ENCODE data around the gene CD69.
A peak's percentile ranks its signal among the peaks of the same experiment; 100 is the strongest.

CD69 gene

DNA sequence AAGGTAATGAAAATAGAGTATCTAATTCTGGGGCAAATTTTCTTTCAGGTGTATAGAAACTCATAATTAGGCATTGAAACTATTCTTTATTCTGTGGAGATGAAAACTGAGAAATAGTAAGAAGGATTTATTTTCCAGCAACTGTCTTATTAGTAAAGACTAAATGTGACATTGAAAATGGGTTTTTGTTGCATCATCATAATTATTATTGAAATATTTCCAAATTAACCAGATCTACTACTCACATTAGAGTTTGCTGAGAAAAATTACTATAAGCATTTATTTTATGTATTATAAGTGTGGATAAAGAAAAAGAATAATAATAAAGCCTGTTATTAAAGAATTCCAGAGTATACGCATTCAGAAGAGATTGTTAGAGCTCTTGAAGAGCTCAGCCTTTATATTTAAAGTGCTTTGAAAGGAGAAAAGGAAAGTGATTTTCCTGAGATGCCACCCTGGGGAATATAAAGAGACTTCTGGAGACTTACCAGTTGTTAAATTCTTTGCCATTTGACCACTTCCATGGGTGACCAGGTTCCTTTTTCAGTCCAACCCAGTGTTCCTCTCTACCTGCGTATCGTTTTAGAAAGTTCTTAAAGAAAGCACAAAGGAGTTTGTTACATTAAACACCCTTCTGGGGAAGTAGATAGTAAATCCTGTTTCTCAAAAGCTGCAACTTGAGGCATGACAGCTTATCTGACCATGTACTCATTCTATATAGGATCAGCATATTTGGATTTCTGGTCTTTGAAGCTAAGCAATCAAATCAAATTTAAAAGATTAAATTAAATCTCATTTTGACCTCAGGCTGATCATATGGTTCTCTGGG is 6.4 kb downstream of the CD69 start:
- H3K4ac ChIP-seq (ENCODE audit: low read depth, low read length): no peak overlapping the region
- H3K4me3 ChIP-seq (ENCODE audit: low read length): no peak overlapping the region
- H3K4me1 ChIP-seq (ENCODE audit: control insufficient read depth, low read depth, low read length): no peaks in the 10 kb centered on the region
- no peak overlapping the region for H3K9ac ChIP-seq (ENCODE audit: low read length)
- no peak overlapping the region for H3K4me2 ChIP-seq (ENCODE audit: low read length)
- 100% methylated on average over 1 of the region's 3 CpGs for WGBS (ENCODE audit: extremely low coverage, insufficient coverage, low lambda C conversion rate)
- H3K36me3 ChIP-seq (ENCODE audit: control insufficient read depth, insufficient read depth, low read length): no peaks in the 10 kb centered on the region
- no peaks in the 10 kb centered on the region for H3K27me3 ChIP-seq (ENCODE audit: insufficient read depth, low read length, poor library complexity)
- H3K23ac ChIP-seq (ENCODE audit: low read length): no peak overlapping the region
- DNase-seq: no peak
- no peak overlapping the region for H2AK5ac ChIP-seq (ENCODE audit: low read length)
- no peak overlapping the region for H3K27ac ChIP-seq (ENCODE audit: low read depth, low read length)
- H3K18ac ChIP-seq (ENCODE audit: low read length): no peak overlapping the region
- H2BK120ac ChIP-seq (ENCODE audit: low read depth, low read length): no peak overlapping the region
- H2BK15ac ChIP-seq (replicated peaks; ENCODE audit: low read depth): no peak overlapping the region
- no peak overlapping the region for H4K8ac ChIP-seq (ENCODE audit: low read depth, low read length)
- no peak overlapping the region for H3K56ac ChIP-seq (ENCODE audit: low read length)
- no peak overlapping the region for H2BK5ac ChIP-seq (ENCODE audit: low read length)
- no peaks in the 10 kb centered on the region for H3K79me1 ChIP-seq (ENCODE audit: low read length)
- no peak overlapping the region for H4K5ac ChIP-seq (ENCODE audit: low read length)
- H3K79me2 ChIP-seq (ENCODE audit: control insufficient read depth, insufficient read depth, low read length): no peaks in the 10 kb centered on the region

- H2BK120ac ChIP-seq (ENCODE audit: low read depth, low read length): no peak overlapping the region
- H3K9ac ChIP-seq (ENCODE audit: low read length): no peak overlapping the region
- no peak overlapping the region for H2AK5ac ChIP-seq (ENCODE audit: low read length)
- no peak overlapping the region for H3K23ac ChIP-seq (ENCODE audit: low read length)
- no peak overlapping the region for H4K8ac ChIP-seq (ENCODE audit: low read depth, low read length)
- H3K36me3 ChIP-seq (ENCODE audit: control insufficient read depth, insufficient read depth, low read length): no peaks in the 10 kb centered on the region
- H4K5ac ChIP-seq (ENCODE audit: low read length): no peak overlapping the region
- no peak overlapping the region for H3K27ac ChIP-seq (ENCODE audit: low read depth, low read length)
- no peak for DNase-seq
- H3K79me2 ChIP-seq (ENCODE audit: control insufficient read depth, insufficient read depth, low read length): no peaks in the 10 kb centered on the region
- H3K4me3 ChIP-seq (ENCODE audit: low read length): no peak overlapping the region
- no peak overlapping the region for H3K18ac ChIP-seq (ENCODE audit: low read length)
- no peaks in the 10 kb centered on the region for H3K4me1 ChIP-seq (ENCODE audit: control insufficient read depth, low read depth, low read length)
- H3K56ac ChIP-seq (ENCODE audit: low read length): no peak overlapping the region
- no peaks in the 10 kb centered on the region for H3K79me1 ChIP-seq (ENCODE audit: low read length)
- no peaks in the 10 kb centered on the region for H3K27me3 ChIP-seq (ENCODE audit: insufficient read depth, low read length, poor library complexity)
- no CpG with 5 or more reads among the region's 3 CpGs for WGBS (ENCODE audit: extremely low coverage, insufficient coverage, low lambda C conversion rate)
- no peak overlapping the region for H2BK15ac ChIP-seq (replicated peaks; ENCODE audit: low read depth)
- no peak overlapping the region for H3K4ac ChIP-seq (ENCODE audit: low read depth, low read length)
- no peak overlapping the region for H2BK5ac ChIP-seq (ENCODE audit: low read length)
- no peak overlapping the region for H3K4me2 ChIP-seq (ENCODE audit: low read length)
Measured at GRCh38 chr12:9753498-9753897, 7.2 kb downstream of the CD69 start.

- no CpG with 5 or more reads among the region's 2 CpGs for WGBS (ENCODE audit: extremely low coverage, insufficient coverage, low lambda C conversion rate)
- Histone ChIP-seq H3K79me2 (ENCODE audit: control insufficient read depth, insufficient read depth, low read length) (no peaks in the 10 kb centered on the region), H3K36me3 (ENCODE audit: control insufficient read depth, insufficient read depth, low read length) (no peaks in the 10 kb centered on the region), H3K18ac (ENCODE audit: low read length) (no peak overlapping the region), H3K23ac (ENCODE audit: low read length) (no peak overlapping the region), H3K4me2 (ENCODE audit: low read length) (no peak overlapping the region), H3K79me1 (ENCODE audit: low read length) (no peaks in the 10 kb centered on the region), H3K27me3 (ENCODE audit: insufficient read depth, low read length, poor library complexity) (no peaks in the 10 kb centered on the region), H2AK5ac (ENCODE audit: low read length) (no peak overlapping the region), H3K4ac (ENCODE audit: low read depth, low read length) (no peak overlapping the region), H2BK15ac (replicated peaks; ENCODE audit: low read depth) (no peak overlapping the region), H3K27ac (ENCODE audit: low read depth, low read length) (no peak overlapping the region), H2BK120ac (ENCODE audit: low read depth, low read length) (no peak overlapping the region), H2BK5ac (ENCODE audit: low read length) (no peak overlapping the region), H4K5ac (ENCODE audit: low read length) (no peak overlapping the region), H3K4me1 (ENCODE audit: control insufficient read depth, low read depth, low read length) (no peaks in the 10 kb centered on the region), H3K56ac (ENCODE audit: low read length) (no peak overlapping the region), H3K4me3 (ENCODE audit: low read length) (no peak overlapping the region), H4K8ac (ENCODE audit: low read depth, low read length) (no peak overlapping the region), H3K9ac (ENCODE audit: low read length) (no peak overlapping the region)
- no peak for DNase-seq
Measured at GRCh38 chr12:9753073-9753472, 7.6 kb downstream of the CD69 start.

DNA sequence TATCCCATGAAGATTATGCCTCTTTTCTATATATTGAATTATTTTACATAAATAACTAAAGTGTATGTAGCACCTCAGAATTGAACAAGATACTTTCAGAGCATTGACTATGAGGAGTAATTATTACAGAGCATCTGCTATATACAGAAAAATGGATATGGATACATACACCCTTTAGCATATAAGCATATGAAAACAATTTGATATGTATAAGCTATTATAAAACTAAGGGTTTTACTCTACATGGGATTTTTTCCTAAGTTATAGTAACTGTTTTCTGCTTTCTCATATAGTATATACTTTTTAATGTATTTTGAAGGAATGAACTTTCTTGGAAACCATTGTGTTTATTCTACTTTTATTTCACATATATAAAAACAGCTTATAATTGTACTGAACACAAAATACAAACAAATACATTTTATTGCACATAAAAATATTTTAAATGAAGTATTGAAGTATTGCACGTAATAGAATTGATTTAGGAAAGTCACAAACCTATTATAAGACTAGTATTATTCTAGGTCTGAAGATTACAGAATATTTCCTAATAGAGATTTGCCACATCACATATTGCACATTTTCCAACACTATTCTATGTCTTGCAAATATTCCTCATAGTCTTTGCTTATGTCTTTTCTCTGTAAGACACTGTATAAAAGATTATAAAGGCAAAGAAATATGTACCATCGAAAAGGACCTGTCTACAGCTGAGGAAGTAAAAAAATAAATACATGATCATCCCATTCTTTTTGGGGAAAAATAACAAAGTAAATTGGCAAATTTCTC is 8.4 kb downstream of the CD69 start:
- H4K5ac ChIP-seq (ENCODE audit: low read length): no peak overlapping the region
- no peak overlapping the region for H3K4me3 ChIP-seq (ENCODE audit: low read length)
- no peak for DNase-seq
- H3K79me2 ChIP-seq (ENCODE audit: control insufficient read depth, insufficient read depth, low read length): no peaks in the 10 kb centered on the region
- no peak overlapping the region for H4K8ac ChIP-seq (ENCODE audit: low read depth, low read length)
- H3K18ac ChIP-seq (ENCODE audit: low read length): no peak overlapping the region
- no peak overlapping the region for H2BK15ac ChIP-seq (replicated peaks; ENCODE audit: low read depth)
- H3K79me1 ChIP-seq (ENCODE audit: low read length): no peaks in the 10 kb centered on the region
- no peak overlapping the region for H3K27ac ChIP-seq (ENCODE audit: low read depth, low read length)
- H3K9ac ChIP-seq (ENCODE audit: low read length): no peak overlapping the region
- H3K4me1 ChIP-seq (ENCODE audit: control insufficient read depth, low read depth, low read length): no peaks in the 10 kb centered on the region
- H2AK5ac ChIP-seq (ENCODE audit: low read length): no peak overlapping the region
- no peak overlapping the region for H3K56ac ChIP-seq (ENCODE audit: low read length)
- no peaks in the 10 kb centered on the region for H3K36me3 ChIP-seq (ENCODE audit: control insufficient read depth, insufficient read depth, low read length)
- H3K4ac ChIP-seq (ENCODE audit: low read depth, low read length): no peak overlapping the region
- H2BK120ac ChIP-seq (ENCODE audit: low read depth, low read length): no peak overlapping the region
- no peaks in the 10 kb centered on the region for H3K27me3 ChIP-seq (ENCODE audit: insufficient read depth, low read length, poor library complexity)
- WGBS (ENCODE audit: extremely low coverage, insufficient coverage, low lambda C conversion rate): no CpG with 5 or more reads among the region's 2 CpGs
- no peak overlapping the region for H3K4me2 ChIP-seq (ENCODE audit: low read length)
- no peak overlapping the region for H3K23ac ChIP-seq (ENCODE audit: low read length)
- H2BK5ac ChIP-seq (ENCODE audit: low read length): no peak overlapping the region

- WGBS (ENCODE audit: extremely low coverage, insufficient coverage, low lambda C conversion rate): no CpG with 5 or more reads among the region's 9 CpGs
- Histone ChIP-seq H2BK15ac (replicated peaks; ENCODE audit: low read depth) (no peak overlapping the region), H2BK5ac (ENCODE audit: low read length) (no peak overlapping the region), H3K4ac (ENCODE audit: low read depth, low read length) (no peak overlapping the region), H4K8ac (ENCODE audit: low read depth, low read length) (no peak overlapping the region), H2BK120ac (ENCODE audit: low read depth, low read length) (no peak overlapping the region), H4K5ac (ENCODE audit: low read length) (no peak overlapping the region), H3K4me2 (ENCODE audit: low read length) (no peak overlapping the region), H2AK5ac (ENCODE audit: low read length) (no peak overlapping the region), H3K56ac (ENCODE audit: low read length) (no peak overlapping the region), H3K4me1 (ENCODE audit: control insufficient read depth, low read depth, low read length) (no peaks in the 10 kb centered on the region), H3K27me3 (ENCODE audit: insufficient read depth, low read length, poor library complexity) (no peaks in the 10 kb centered on the region), H3K36me3 (ENCODE audit: control insufficient read depth, insufficient read depth, low read length) (no peaks in the 10 kb centered on the region), H3K18ac (ENCODE audit: low read length) (no peak overlapping the region), H3K4me3 (ENCODE audit: low read length) (no peak overlapping the region), H3K79me1 (ENCODE audit: low read length) (no peaks in the 10 kb centered on the region), H3K9ac (ENCODE audit: low read length) (no peak overlapping the region), H3K27ac (ENCODE audit: low read depth, low read length) (no peak overlapping the region), H3K23ac (ENCODE audit: low read length) (no peak overlapping the region), H3K79me2 (ENCODE audit: control insufficient read depth, insufficient read depth, low read length) (no peaks in the 10 kb centered on the region)
- peak; percentile 25 for DNase-seq
Measured at GRCh38 chr12:9751204-9752144, 9.2 kb downstream of the CD69 start.

Measured in mesendoderm (in vitro differentiated cells).